HUDEP-2 (cell line): ENCODE data around the gene EPN2.
"Not testable (repeated sequence)": the region's sequence is repeated elsewhere in the genome, so short reads cannot be mapped to it uniquely, and the experiment has no call there.

Experiments used
- DNase-seq, 76 experiments: peaks; one replicate each; lab custom pipeline; 2025; ENCODE audit not compliant: unreplicated experiment in 76 of 76; lab: John Stamatoyannopoulos, UW

EPN2 gene

DNA sequence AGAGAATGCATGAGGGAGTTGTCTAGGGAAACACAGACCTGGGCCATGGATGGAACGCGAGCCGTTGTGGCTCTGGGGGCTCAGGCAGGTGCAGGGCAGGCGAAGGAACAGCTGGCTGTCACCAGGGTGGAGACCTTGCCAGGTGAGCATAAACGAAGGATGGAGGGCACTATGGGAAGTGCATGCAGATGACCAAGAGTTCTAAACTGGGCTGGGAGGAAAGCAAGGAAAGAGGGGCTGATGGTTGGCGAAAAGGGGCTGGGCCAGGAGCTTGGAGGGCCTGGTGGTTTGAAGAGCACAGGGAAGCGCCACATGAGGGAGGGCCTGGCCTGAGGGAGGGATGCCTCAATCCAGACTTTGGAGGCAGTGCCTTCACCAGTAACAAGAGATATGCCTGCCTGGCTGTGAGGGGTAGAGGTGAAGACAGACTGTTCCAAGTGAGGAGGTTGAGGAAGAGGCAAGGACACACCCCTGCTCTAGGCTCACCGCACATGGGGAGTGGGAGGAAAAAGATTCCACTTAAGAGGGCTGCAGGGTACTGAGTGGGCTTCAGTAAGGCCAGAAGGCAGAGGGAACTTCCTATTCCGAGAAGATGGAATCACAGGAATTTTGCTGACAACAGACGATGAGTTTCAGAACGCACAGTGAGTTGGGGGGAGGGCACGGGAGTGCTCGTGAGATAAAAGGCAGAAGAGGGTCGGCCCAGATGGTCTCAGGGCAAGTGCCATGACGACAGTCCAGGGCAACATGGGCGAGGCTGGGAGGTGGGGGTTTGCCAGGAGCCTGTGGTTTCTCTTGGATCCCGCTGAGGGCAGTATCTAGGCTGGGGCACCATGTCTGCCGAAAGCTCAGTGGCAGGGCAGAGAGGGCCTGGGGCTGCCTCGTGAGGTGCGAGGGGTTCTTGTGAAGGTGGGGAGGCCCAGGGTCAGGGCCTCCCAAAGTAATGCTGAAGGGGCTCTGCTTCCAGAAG, 104.8 kb downstream of the EPN2 start:
- DNase-seq = peak in 5 of 76 experiments; percentile 3 to 21 (median 8)

DNA sequence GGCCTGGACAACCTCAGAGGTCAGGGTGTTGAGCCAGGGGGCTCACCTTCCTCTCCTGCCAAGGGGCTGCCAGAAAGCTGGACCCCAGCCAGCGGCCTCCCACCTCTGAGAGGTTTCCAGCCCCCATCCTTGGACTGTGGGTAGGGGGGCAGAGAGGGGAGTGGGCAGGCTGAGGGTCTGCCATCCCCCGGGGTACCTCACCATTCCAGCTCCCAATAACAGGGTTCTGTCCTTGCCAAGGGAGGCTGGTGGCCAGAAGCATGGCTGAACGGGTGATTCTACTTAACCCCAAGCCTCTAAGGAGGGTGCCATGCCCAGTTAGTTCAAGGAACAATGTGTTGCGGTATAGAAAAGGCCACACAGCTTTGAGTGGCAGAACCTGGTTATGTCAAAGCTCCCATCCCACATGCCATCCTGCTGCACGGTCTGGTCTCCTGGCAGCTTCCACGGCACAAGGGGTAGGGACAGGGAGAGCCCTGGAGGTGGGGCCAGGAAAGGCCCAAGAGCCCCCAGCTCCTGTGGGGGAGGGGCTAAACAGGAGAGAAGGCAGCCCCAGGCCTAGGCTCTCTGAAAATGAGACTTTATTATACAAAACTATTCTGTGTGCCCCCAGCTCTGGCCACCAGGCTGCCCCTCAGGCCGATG, 105.6 kb downstream of the EPN2 start:
- no peak for DNase-seq

DNA sequence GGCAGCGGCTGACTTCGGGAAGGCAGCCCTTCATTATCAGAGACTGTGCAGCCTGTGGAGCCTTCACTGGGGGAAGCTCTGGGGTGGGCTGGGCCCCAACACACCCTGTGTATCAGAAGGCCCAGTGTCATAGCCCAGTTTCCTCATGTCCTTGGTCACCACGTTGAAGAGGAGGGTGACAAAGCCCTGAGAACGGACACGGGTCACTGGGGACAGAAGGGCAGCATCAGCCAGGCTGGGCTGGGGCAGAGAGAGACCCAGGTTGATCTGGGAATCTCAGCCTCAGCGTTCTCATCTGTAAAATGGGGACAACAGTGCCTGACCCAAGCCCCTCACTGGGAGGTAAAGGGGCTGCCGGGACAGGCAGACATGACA, 106.1 kb downstream of the EPN2 start:
- peak in 3 of 76 experiments; percentile 15 to 35 (median 27) for DNase-seq

DNA sequence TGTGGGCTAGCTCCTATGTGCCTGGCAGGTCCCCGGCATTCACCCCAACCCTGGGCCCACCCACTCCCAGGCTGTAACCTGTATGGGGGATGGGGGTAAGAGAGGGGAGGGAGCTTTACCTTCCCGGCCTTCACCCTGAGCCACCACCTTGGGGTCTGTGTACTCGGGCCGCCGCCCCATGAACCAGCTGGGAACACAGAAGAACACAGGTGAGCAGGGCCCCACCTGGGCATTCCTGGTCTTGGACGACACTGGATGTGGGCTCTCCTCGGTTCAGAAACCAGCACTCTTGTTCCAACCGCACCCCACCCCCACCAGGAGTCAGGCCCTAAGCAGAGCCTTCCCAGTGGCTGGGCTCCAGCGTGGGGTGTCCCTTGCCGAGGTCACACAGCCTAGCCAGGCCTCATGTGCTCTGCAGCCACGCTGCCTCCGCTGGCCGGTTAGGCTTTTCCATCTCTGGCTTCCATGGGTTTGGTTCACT, 106.5 kb downstream of the EPN2 start:
- DNase-seq = no peak

DNA sequence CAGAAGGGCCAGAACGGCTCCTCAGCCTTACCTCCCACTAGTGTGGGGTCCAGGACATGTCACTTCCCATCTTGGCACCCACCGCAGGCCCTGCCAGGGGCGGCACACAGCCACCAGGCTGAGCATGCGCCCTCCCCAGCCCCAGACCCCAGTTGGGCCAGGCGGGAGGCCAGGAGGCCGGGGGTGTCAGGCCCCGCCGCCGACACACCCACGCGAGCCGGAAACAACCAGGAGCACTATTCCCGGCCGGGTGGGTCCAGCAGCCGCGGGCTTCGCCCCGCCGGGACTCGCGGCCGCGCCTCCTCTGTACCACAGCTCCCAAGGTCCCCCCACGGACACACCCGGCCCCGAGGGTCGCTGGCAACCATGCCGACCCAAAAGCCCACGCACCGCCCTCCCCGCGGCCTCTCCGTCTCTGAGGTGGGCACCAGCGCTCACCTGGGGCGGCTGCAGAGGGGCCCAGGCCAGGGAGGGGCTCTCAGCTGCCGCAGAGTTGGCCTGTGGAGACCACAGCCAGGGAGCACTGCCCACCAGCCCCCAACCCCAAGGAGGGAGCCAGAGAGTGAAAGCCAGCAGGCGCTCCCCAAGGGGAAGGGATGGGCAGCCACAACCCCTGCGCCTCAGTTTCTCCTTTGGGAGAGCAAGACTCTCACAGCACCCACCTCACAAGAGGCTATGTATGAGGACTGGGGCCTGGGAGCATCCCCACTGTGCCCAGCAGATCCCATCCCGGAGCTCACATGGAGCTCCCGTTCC, 107.3 kb downstream of the EPN2 start:
- no peak for DNase-seq

DNA sequence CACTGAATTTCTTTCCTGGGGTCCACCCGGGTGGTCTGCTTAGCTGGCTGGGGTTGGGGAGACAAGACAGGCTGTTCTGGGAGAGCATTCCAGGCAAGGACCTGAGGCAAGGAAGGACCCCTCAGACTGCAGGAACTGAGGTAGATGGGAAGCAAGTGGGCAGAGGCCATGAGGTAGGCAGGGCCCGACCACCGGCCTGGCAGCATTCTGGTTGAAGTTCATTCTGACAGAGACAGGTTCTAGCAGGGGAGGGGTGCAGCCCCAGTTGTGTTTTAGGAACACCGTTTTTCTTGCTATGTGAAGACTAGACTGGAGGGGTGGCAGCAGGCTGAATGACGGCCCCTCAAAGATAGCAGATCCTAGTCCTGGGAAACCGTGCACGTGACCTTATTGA, 107.9 kb downstream of the EPN2 start:
- DNase-seq = no peak

DNA sequence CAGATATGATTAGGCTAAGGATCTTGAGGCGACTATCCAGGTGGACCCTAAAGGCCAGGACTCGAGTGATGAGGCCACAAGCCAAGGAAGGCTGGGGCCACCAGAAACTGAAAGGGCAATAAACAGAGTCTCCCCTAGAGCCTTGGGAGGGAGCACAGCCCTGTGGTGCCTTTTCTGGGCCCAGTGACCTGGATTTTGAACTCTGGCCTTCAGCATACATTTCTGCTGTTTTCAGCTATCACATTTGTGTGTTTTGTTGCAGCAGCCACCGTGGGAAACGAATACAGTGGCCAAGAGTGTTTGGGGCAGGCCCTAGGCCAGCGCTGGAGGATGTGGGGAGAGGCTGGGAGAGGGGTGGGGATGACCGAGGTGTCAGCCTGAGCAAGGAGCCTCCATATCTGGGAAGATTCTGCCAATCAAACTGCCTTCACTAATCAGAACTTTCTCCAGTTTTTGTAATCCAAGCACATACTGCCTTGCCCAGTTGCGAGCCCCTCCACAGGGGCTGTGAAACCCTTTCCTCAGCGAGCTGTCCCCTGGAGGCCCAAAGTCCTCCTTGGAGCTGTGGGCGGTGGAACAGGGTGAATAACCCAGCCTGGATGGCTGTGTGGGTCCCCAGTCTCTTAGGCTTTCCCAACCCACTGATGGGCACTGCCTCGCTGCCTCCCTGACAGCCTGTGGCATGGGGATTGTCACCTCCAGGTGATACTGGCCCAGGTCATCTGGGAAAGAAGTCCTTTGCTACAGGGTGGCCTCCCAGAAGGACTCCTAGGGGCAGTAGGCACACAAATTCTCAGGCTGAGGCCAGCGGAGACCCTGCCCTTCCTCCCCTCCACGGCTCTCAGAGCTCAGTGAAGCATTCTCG, 108.6 kb downstream of the EPN2 start:
- DNase-seq = no peak

DNA sequence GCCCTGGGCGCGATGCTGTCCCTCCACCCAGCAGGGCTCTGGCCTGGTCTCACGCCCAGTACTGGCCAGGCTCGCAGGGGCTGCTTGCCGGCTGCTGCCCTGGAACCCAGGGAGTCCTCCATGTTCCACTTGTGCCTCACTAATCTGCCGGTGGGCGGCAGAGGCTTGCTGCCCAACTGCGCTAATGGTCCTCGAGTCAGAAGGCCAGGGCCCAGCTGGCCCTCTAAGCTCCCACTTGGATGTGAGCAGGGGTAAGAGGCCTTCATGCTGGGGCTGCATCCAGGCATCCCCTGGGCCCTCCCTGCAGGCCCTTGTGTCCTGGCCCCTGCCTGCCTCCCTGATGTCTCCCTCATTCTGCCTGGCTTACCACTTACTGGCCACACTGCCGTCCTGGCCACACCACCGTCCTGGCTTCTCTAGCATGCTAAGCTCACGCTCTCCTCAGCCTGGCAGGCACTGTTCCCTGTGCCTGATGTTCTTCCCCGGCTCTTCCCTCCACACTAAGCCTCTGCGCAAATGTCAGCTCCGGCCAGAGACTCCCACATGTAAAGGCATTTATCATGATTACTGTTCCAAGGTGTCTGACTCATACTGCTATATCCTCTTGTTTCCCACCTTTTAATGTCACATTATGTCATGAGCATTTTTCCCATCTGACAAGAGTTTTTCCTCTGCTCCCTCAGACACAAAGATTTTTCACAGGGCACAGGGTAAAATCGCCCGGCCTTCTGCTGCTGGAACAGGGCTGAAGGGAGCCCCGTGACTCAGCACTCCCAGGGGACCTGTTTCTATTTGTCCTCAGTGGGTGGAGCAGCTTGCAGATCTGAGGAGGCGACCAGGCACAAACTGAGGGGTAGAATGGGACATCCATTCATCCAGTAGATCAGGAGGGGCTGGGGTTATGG, 109.4 kb downstream of the EPN2 start:
- DNase-seq = peak in 32 of 76 experiments; percentile 6 to 51 (median 22)

DNA sequence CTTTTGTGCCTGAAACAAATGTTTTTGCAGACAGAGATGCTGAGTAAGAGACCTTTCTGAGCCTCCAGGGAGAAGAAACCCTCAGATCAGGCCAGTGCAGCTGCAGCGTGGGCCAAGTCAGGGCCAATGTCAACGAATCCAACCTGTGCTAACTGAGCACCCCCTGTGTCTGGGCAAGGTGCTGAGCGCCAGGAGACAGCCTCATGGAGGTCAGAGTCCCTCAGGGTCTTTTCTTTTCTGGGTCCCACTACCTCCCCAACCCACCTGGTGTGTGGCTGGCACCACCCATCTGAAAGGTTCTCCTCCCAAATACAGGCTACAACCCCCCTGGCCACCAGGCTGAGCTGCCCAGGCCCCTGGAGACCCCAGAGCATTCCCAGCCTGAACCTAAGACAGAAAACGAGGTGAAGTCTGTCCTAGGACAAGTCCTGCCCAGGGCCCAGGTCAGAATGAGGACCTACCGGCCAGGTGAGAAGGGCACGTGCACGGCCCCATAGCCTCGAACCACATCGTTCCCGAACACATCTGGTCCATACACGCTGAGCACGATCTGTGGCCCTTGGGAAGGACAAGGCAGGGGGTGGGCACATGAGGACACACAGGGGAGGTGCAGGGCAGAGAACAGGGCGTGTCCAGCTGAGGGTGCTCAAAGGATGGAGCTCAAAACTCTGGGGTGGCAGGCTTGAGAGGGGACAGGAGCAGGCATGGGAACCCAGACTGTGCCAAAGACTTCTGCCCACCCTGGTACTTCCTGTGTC, 110.3 kb downstream of the EPN2 start:
- no peak for DNase-seq

DNA sequence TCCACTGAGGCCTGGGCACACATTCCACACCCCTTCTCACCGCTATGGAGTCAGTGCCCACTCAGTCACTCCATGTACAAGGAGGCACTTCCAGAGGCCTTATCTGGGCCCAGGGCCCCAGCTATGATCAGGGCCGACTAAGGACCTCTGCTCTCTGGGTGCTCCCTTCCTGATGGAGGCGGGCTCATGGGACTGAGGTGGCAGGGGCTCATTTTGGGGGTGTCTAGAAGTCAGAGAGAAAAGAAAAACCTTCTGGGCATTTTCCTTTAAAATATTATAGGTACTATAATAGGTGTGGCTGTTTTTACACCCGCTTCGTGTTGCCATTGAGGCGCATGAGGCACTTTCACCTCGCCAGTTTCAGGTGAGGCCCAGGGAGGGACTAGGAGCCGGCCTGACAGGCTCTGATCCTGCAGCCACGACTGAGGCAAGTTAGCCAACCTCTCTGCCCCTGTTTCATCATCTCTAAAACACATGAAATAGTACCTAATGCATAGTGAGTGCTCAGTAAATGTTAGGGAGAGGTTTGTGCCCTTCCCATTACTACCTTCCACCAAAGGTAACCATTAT, 111.0 kb downstream of the EPN2 start:
- no peak for DNase-seq

DNA sequence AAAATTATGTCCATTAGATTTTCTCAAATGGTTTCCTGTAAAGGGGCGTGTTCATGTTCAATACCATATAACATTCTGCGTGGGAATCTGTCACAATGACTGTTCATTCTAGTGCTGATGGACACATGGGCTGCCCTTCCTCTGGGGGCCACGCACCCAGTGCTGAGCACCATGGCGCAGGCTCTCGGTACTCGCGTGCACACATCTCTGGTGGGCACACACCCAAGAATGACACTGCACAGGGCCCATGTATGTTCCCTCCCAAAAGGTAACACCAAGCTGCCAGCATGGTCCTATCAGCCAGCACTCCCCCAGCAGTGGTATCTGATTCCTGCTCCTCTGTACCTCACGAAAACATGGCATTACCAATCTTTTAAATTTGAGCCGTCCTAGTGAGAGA, 111.6 kb downstream of the EPN2 start:
- DNase-seq = no peak

DNA sequence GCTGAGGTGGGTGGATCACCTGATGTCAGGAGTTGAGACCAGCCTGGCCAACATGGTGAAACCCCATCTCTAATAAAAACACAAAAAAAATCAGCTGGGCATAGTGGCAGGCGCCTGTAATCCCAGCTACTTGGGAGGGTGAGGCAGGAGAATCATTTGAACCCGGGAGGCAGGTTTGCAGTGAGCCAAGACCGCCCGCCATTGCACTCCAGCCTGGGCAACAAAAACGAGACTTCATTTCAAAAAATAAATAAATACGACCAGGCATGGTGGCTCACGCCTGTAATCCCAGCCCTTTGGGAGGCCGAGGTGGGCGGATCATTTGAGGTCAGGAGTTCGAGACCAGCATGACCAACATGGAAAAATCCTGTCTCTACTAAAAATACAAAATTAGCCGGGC, 116.2 kb downstream of the EPN2 start:
- DNase-seq = not testable (repeated sequence)

DNA sequence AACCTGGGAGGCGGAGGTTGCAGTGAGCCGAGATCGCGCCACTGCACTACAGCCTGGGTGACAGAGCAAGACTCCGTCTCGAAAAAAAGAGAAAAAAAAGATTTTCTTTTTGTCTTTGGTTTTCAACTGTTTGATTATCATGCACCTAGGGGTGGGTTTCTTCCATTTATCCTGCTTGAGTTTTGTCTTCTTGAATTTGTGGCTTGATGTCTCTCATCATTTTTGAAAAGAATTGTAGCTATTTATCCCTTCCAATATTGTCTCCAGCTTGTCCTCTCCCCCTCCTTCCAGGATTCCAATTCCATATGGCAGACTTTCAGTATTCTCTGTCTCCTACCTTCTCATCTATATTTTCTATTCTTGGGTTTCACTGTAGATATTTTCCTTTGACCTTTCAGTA, 117.6 kb downstream of the EPN2 start:
- DNase-seq = no peak

DNA sequence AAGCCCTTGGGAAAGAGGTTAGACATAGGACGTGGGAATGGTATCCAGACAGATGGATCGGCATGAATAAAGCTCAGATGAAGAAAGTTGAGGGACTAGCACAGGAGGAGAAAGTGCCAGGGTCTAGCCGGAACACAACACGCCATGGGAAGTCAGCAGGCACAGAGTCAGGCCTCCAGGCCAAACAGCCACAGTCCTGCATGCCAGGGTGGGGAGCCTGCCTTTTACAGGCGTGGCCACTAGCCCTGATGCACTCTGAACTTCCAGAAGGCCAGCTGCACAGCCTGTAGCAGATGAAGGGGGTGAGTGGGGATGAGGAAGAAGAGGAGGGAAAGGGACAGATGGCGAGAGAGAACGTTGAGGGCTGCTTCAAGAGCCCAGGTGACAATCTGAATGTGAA, 120.2 kb downstream of the EPN2 start:
- DNase-seq = no peak

DNA sequence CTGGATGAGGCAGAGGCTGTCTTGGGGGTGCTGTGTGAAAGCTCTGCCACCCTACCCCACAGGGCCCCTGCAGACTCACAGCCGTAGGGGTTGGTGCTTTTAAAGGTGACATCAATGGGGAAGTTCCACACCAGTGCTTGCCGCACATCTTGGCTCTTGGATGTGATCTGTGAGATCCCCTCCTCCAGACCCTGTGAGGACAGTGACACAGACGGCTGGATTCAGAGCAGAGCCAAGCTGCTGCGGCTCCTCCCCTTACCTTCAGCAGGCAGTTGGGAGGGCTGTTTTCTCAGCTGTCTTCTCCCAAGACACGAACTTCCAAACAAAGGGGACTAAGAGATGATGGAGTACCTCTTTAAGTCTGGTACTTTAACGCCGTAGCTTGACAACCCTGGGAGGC, 120.6 kb downstream of the EPN2 start:
- no peak for DNase-seq

DNA sequence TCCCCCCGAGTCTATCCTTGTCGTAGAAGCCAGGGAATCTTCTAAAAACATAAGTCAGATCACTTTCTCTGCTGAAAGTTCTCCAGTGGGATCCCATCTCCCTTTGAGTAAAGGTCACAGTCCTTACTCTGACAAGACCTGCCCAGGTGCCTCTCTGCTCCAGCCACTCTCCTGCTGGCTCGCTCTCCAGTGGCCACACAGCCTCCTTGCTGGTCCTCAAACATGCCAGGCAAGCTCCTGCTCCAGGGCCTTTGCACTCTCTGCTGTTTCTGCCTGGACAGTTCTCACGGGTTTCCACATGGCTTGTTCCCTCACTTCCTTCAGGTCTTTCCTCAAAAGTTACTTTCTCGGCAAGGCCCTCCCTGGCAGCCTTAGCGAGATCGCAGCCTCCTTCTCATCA, 122.0 kb downstream of the EPN2 start:
- no peak for DNase-seq

DNA sequence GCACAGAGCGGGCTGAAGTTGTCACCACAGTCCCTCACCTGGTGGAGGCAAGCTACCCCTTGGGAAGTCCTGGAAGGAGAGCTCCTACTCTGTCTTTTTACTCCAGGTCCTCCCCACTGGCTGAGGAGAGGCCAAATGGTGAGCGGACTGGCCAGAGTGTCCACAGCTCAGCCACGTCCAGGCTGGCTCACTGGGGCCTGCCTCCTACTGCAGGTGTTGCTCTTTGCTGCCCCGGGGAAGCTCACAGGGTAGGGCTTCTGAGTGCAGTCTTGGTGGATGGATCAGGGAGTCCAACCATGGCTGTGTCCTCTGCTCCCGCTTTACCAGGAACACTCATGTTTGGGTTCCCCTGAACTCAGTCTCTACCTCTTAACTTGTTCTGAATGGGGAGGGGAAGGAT, 122.7 kb downstream of the EPN2 start:
- no peak for DNase-seq

DNA sequence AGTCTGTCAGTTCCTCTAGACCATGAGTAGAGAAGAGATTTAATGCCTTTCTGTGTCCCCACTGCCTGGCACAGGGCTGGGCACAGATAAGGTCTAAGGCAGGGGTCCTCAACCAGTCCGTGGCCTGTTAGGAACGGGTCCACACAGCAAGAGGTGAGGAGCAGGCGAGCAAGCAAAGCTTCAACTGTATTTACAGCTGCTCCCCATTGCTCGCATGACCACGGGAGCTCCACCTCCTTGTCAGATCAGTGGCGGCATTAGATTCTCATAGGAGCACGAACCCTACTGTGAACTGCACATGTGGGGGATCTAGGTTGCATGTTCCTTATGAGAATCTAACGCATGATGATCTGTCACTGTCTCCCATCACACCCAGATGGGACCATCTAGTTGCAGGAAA, 123.6 kb downstream of the EPN2 start:
- DNase-seq = no peak
